NCI-H524 (cell line): ENCODE data around the gene PTPN14.
"Not testable (repeated sequence)": the region's sequence is repeated elsewhere in the genome, so short reads cannot be mapped to it uniquely, and the experiment has no call there.

Experiments used
- DNase-seq, 2 experiments: peaks; one replicate each; lab custom pipeline; 2025; lab: John Stamatoyannopoulos, UW

Gene PTPN14

GRCh38 chr1:214510914-214511638 is 40.3 kb downstream of the PTPN14 start:
- DNase-seq = no peak

GRCh38 chr1:214510477-214510876 is 40.9 kb downstream of the PTPN14 start:
- no peak for DNase-seq

DNA sequence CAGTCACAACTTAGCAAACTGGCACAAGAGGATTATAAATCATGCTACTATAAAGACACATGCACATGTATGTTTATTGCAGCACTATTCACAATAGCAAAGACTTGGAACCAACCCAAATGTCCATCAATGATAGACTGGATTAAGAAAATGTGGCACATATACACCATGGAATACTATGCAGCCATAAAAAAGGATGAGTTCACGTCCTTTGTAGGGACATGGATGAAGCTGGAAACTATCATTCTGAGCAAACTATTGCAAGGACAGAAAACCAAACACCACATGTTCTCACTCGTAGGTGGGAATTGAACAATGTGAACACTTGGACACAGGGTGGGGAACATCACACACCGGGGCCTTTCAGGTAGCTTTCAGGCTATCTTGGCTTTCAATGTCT is 41.8 kb downstream of the PTPN14 start:
- not testable (repeated sequence) for DNase-seq

GRCh38 chr1:214506972-214507431 is 44.4 kb downstream of the PTPN14 start:
- peak in 1 of 2 experiments; percentile 23 for DNase-seq

GRCh38 chr1:214505134-214505533 is 46.3 kb downstream of the PTPN14 start:
- peak in 1 of 2 experiments; percentile 17 for DNase-seq

DNA sequence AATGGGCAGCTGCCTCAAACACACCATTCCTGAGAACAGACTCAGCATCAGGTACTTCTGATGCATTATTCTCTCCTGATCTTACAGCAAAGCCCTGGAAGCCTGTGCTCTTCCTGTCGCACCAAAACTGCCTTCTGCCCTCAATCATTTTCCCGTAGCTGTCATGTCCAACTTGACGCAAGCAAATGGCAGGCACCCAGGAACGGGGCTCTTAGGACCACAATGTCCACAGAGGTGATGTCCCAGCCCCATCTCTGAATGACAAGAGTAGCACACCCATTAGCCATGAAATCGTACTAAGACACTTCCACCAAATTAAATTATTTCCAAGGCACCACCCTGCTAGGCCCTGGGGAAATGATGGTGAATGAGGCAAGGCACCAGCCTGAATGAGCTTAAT is 47.1 kb downstream of the PTPN14 start:
- no peak for DNase-seq

DNA sequence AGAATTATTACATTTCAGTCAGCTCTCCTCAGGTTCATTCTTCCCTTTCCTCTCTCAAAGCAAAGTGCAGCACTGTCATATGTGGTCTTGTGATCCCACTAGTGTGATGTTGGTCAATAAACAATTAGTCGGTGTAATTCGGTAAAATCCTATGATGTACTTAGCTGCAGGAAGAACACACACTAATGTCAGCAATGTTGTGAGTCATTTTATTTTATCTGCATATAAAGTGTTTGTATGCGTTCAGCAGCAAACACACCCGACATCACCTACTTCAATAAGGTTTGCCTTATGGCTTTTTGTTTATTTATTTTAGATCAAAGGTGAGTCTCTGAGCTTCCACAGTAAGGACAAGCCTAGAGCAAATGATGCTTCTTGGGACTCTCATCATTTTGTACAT is 47.8 kb downstream of the PTPN14 start:
- no peak for DNase-seq

GRCh38 chr1:214500340-214501055 is 50.9 kb downstream of the PTPN14 start:
- DNase-seq = peak in 1 of 2 experiments; percentile 52

DNA sequence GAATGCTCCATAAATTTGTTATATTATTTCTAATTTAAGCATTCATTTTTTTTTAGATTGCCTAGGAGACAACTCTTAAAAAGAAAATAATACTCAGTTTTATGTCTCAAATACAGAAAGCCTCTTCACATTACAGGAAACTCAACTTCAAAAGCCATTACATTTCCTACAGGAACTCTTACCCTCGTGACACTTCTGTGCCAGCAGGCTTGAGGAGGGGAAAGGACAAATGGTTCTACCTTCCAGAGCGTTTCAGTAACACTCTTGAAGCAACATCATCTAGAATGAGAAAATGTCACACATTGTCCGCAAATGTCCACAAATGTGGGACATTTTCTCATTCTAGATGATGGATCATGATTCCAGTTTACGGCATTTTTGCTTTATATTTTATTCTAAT is 51.7 kb downstream of the PTPN14 start:
- DNase-seq = no peak

GRCh38 chr1:214498021-214498420 is 53.4 kb downstream of the PTPN14 start:
- DNase-seq = no peak

DNA sequence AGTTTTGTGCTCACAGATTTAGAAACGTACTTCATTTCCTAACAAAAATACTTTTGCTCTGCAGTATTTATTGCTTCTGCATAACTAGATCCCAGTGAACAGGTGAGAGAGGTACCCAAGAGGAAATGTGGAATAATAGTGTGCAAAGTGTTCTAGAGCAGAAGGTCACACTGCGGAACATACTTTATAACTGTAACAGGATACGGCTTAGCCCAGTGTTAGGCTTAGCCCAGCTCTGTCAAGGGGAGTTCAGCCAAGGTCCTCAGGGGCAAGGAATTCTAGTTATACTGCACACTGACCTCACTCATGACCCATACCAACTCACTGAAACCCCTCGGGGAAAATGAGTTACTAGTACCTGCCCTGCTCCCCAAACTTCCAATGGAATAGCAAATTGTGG is 55.3 kb downstream of the PTPN14 start:
- DNase-seq = peak in 1 of 2 experiments; percentile 38

GRCh38 chr1:214494706-214495105 is 56.7 kb downstream of the PTPN14 start:
- DNase-seq = no peak

DNA sequence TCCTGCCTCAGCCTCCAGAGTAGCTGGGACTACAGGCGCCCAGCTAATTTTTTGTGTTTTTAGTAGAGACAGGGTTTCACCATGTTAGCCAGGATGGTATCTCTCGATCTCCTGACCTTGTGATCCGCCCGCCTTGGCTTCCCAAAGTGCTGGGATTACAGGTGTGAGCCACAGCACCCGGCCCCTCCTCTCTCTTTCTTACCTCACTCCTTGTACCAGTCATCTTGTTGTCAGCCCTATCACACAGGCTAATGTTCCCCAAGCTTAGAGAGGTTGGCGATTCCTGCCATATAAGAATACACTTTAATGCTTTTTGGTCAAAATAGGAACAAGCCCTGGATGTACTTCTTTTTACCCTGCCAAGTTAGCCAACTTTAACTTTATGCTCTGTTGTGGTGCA is 57.2 kb downstream of the PTPN14 start:
- DNase-seq = not testable (repeated sequence)

DNA sequence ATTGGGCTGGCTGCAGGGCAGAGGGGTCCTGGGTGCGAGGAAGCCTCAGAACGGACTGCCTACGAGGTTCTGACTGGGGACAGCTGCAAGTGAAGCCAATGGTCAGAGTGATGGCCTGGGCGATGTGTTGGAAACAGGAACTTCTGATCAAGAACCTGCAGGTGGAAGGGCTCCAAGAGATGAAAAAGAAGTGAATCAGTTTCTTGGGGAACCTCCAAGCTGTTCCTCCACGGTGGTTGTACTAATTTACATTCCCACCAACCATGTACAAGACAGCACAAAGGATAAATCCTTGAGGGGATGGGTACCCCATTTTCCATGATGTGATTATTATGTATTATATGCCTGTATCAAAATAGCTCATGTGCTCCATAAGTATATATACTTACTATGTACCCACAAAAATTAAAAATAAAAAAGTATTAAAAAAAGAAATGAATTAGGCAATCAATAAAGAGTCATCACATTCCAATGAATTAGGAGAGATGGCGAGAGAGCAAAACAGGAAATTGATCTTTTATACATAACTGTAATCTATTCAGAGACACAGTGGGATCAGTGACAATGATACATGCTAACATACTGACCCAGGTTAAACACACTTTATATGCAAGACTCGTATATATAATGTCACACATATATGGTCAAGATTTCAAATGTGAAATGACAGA is 58.1 kb downstream of the PTPN14 start:
- DNase-seq = no peak

GRCh38 chr1:214492401-214493075 is 58.9 kb downstream of the PTPN14 start:
- DNase-seq = no peak

GRCh38 chr1:214491468-214492146 is 59.8 kb downstream of the PTPN14 start:
- DNase-seq = peak in 1 of 2 experiments; percentile 7

- no peak for DNase-seq
Observed at GRCh38 chr1:214485151-214485550, 66.3 kb downstream of the PTPN14 start.

DNA sequence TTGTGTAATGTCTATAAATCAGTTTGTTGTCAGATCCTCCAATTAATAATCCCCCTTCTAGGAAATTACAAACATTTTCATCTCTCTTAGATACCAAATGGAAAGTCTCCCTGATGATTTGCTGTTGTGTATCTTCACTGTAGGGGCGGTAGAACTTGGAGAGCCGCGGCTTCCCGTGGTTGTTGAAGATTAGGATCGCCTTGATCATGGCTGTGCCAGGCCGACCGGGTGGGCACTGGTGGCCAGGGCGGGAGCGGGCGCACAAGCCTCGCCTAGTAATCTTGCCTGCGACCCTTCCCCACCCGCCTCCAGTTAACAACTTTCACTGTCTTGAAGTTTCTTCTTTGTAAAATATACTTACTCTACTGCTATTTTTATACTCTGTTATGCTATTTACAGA is 68.2 kb downstream of the PTPN14 start:
- not testable (repeated sequence) for DNase-seq

DNA sequence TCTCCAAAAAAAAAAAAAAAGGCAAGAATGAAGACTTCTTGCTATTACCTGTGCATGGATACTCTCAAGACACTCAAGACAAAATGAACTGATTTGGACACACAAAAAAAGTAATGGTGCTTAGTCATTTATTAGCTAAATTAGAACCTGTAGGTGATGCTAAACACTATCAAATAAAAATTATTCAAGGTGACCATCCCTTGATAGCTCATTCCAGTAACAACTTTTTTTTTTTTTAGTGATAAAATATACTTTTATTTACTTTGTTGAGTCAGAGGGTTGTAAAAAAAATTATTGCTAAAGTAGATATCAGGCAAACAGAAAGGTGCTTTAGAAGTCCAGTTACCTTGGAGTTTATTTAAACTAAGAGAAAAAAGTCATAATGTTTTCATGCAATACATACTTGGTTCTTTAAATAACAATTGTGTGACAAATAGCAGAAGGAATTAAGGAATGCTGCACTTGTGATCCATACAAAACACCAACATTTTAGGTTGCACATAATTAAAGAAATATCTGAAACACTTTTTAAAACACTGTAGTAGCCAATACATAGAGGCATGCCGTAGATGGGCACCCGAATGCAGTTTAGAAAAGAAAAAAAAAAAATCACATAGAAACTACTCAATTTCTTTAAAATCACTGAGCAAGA is 69.3 kb downstream of the PTPN14 start:
- DNase-seq = not testable (repeated sequence)

- DNase-seq = peak in 1 of 2 experiments; percentile 12
Observed at GRCh38 chr1:214476986-214477870, 74.2 kb downstream of the PTPN14 start.
